Ovary (tissue), 3 donors: ENCODE measurements around the gene TRIP11.

ENCODE experiments used
- EP300 ChIP-seq: sonication (generic); formaldehyde crosslinking; IDR thresholded peaks from one replicate; pipeline ENCODE4 v1.6.1; 2017; ENCODE audit warnings: antibody characterized with exemption
- POLR2A ChIP-seq: fragments of 450-650 bp; IDR thresholded peaks from one replicate; pipeline ENCODE4 v1.6.1; 2017; ENCODE audit warnings: antibody characterized with exemption, mild to moderate bottlenecking, moderate library complexity
- TF ChIP-seq, protein P1 (sequence below), 3 donors: fragments of 450-650 bp in 2 of 3; fragments of 200-600 bp in 1 of 3; IDR thresholded peaks; one replicate each; pipeline versions ENCODE4 v1.5.1 to v1.8.0; 2016 to 2022; ENCODE audit warnings: antibody characterized with exemption in 3 of 3, mild to moderate bottlenecking in 1 of 3
- donor health status: DM: no; HTN: no; CAD: no.

DNA sequence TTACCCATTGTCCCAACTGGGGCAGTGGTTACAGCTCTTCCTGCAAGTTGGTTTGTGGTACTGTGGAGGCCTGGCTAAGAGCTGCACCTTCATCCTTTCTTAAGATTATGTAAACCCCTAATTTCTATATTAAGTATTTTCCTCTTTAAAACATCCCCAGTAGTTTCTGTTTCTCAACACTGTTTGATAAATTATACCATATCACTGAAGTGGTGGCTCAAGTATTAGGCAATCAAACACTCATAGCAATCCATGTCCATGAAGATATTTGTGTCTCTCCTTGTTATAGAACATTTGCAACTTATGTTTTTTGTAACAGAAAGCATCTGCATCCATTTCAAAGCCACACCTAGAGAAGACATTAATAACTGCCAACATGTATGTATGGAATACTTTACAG is 34.7 kb upstream of the TRIP11 start:
- TF ChIP-seq, protein P1, sequence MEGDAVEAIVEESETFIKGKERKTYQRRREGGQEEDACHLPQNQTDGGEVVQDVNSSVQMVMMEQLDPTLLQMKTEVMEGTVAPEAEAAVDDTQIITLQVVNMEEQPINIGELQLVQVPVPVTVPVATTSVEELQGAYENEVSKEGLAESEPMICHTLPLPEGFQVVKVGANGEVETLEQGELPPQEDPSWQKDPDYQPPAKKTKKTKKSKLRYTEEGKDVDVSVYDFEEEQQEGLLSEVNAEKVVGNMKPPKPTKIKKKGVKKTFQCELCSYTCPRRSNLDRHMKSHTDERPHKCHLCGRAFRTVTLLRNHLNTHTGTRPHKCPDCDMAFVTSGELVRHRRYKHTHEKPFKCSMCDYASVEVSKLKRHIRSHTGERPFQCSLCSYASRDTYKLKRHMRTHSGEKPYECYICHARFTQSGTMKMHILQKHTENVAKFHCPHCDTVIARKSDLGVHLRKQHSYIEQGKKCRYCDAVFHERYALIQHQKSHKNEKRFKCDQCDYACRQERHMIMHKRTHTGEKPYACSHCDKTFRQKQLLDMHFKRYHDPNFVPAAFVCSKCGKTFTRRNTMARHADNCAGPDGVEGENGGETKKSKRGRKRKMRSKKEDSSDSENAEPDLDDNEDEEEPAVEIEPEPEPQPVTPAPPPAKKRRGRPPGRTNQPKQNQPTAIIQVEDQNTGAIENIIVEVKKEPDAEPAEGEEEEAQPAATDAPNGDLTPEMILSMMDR (IDR thresholded peaks at IDR 0.05): no peak
- TF ChIP-seq POLR2A: no peak
- no peak for TF ChIP-seq EP300
